HL-60 (cell line): Measurements from ENCODE around the gene TRAPPC2.

Experiments used
- DNase-seq, 2 experiments: peaks; one replicate each; pipeline ENCODE4 v3.0.0-alpha.2; 2010 to 2020; ENCODE audit warnings: low read depth in 1 of 2, low spot score in 1 of 2
- H3K27ac ChIP-seq: fragments of 250-450 bp; sonication (Bioruptor Pico); replicated peaks from 2 replicates; pipeline ENCODE4 v1.5.1; 2020; ENCODE audit warnings: mild to moderate bottlenecking, moderate library complexity
- H3K27me3 ChIP-seq: fragments of 250-450 bp; sonication (Bioruptor Pico); 2 replicates; pipeline ENCODE4 v1.5.1; 2021; ENCODE audit warnings: mild to moderate bottlenecking, moderate library complexity; ENCODE audit not compliant: insufficient read depth, poor library complexity, severe bottlenecking
- H3K4me3 ChIP-seq: replicated peaks from 2 replicates; pipeline ENCODE4 v1.5.1; 2011; ENCODE audit warnings: mild to moderate bottlenecking, control low read depth, low read length; ENCODE audit not compliant: insufficient read depth
- CTCF ChIP-seq: IDR thresholded peaks from one replicate; pipeline ENCODE4 v1.5.1; 2011; ENCODE audit warnings: low read length, control low read depth, inconsistent platforms; ENCODE audit not compliant: insufficient read depth
- GABPA ChIP-seq: IDR thresholded peaks from 2 replicates; pipeline ENCODE4 v1.6.1; 2012; ENCODE audit warnings: low read depth
- POLR2AphosphoS5 ChIP-seq: IDR thresholded peaks from 2 replicates; pipeline ENCODE4 v1.6.1; 2012; ENCODE audit warnings: low read depth
- SPI1 ChIP-seq: IDR thresholded peaks from 2 replicates; pipeline ENCODE4 v1.6.1; 2012; ENCODE audit warnings: low read depth, mild to moderate bottlenecking, borderline replicate concordance
- TF ChIP-seq, protein P1 (sequence below): IDR thresholded peaks from 2 replicates; pipeline ENCODE4 v1.6.1; 2012; ENCODE audit warnings: low read depth; ENCODE audit not compliant: insufficient replicate concordance

The TRAPPC2 gene

GRCh38 chrX:13776387-13776786 lies 42.0 kb upstream of the TRAPPC2 start:
- no peak for DNase-seq
- H3K27me3 ChIP-seq: no peaks in the 10 kb centered on the region
- TF ChIP-seq POLR2AphosphoS5: no peak
- no peak for TF ChIP-seq CTCF
- TF ChIP-seq, protein P1, sequence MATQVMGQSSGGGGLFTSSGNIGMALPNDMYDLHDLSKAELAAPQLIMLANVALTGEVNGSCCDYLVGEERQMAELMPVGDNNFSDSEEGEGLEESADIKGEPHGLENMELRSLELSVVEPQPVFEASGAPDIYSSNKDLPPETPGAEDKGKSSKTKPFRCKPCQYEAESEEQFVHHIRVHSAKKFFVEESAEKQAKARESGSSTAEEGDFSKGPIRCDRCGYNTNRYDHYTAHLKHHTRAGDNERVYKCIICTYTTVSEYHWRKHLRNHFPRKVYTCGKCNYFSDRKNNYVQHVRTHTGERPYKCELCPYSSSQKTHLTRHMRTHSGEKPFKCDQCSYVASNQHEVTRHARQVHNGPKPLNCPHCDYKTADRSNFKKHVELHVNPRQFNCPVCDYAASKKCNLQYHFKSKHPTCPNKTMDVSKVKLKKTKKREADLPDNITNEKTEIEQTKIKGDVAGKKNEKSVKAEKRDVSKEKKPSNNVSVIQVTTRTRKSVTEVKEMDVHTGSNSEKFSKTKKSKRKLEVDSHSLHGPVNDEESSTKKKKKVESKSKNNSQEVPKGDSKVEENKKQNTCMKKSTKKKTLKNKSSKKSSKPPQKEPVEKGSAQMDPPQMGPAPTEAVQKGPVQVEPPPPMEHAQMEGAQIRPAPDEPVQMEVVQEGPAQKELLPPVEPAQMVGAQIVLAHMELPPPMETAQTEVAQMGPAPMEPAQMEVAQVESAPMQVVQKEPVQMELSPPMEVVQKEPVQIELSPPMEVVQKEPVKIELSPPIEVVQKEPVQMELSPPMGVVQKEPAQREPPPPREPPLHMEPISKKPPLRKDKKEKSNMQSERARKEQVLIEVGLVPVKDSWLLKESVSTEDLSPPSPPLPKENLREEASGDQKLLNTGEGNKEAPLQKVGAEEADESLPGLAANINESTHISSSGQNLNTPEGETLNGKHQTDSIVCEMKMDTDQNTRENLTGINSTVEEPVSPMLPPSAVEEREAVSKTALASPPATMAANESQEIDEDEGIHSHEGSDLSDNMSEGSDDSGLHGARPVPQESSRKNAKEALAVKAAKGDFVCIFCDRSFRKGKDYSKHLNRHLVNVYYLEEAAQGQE: no peak
- H3K27ac ChIP-seq: no peak overlapping the region
- H3K4me3 ChIP-seq: no peak overlapping the region

DNA sequence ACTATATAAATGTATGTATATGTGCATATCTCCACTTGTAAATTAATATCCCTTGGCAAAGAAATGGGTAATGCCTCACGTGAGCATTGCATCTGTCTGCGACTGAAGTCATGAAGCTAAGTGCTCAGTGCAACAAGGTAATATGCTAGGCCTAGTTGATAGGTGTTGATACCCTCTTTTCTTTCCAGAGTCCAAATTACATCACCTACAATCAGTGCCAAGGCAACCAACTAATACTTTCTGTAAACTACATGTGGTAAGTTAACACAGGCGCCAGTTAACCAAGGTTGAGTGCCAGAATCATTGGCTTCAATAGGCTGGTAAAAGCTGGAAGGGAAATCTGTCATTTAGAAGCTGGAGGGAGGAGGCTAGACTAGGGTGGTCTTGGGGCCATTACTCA lies 41.4 kb upstream of the TRAPPC2 start:
- Histone ChIP-seq H3K27me3 (no peaks in the 10 kb centered on the region), H3K27ac (no peak overlapping the region), H3K4me3 (no peak overlapping the region)
- no peak for DNase-seq
- TF ChIP-seq POLR2AphosphoS5 (no peak), SPI1 (no peak), CTCF (no peak), GABPA (no peak)
- TF ChIP-seq, protein P1: no peak

DNA sequence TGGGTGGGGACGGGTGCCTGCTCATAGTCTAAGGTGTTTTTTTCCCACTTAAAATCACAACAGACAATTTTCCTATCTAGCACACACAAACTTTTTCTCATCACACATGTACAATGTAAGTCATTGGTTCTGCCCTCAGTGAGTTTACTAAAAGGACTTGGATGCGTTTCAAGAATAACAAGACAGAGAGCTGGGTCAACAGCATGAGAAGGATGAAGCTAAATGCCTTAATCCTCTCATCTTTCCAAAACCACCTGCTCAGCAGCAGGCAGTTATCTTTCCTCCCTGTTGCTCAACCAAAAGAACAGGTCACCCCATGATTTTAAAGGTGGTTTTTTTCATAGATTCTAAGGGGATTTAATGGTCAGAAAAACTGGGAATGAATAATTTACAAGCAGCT lies 40.3 kb upstream of the TRAPPC2 start:
- Histone ChIP-seq H3K27ac (no peak overlapping the region), H3K27me3 (no peaks in the 10 kb centered on the region), H3K4me3 (no peak overlapping the region)
- TF ChIP-seq GABPA: no peak
- no peak for TF ChIP-seq CTCF
- TF ChIP-seq, protein P1: no peak
- TF ChIP-seq SPI1: no peak
- no peak for TF ChIP-seq POLR2AphosphoS5
- DNase-seq: no peak
